GM03348 (cell line): ENCODE results near the gene ANXA2R.
"Not testable (repeated sequence)": the region's sequence is repeated elsewhere in the genome, so short reads cannot be mapped to it uniquely, and the experiment has no call there.

Experiments
- DNase-seq: peaks from one replicate; pipeline ENCODE4 v3.0.0; 2012; ENCODE audit warnings: low spot score

ANXA2R gene, protein sequence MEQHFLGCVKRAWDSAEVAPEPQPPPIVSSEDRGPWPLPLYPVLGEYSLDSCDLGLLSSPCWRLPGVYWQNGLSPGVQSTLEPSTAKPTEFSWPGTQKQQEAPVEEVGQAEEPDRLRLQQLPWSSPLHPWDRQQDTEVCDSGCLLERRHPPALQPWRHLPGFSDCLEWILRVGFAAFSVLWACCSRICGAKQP

DNA sequence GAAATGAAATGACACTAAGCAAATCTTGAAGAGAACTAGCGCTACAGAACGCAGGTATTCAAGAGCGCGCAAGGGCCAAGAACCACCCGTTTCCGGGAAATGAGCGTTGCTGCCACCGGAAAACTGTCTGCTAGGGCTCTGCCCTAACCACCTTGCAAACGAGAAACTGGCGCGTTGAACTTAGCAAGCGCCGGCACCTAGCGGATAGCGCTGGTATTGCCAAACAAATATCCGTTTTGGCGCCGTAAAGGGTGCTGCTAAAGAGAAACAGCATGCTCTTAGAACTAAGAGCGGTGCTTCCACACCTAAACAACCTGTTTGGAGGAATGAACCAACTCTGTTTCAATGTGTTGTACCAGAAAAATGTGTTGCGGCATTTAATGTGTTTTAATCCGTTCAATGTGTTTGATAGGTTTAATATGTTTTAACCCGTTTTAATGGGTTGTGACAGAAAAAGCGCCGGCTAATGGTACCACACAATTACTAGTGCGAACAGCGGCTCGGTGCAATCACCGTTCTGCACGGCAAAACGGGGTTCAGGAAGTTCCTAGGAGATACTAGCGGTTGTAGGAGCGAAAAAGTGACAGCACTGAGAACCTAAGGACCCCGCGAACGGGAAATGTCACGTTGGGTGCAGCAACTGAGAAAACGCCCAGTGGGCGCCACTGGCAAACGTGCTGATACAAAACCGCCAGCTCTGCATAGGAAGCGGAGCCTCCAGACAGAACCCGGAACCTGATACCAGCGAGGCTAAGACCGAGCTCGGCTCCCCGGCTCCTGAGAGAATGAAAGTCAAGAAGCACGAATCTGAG is at the start of gene ANXA2R:
ANXA2R (minus strand) TSS at position 33 of the 812 bp plus-strand sequence. CDS start 273 bp downstream, outside the sequence.
- DNase-seq = peak; percentile 29

DNA sequence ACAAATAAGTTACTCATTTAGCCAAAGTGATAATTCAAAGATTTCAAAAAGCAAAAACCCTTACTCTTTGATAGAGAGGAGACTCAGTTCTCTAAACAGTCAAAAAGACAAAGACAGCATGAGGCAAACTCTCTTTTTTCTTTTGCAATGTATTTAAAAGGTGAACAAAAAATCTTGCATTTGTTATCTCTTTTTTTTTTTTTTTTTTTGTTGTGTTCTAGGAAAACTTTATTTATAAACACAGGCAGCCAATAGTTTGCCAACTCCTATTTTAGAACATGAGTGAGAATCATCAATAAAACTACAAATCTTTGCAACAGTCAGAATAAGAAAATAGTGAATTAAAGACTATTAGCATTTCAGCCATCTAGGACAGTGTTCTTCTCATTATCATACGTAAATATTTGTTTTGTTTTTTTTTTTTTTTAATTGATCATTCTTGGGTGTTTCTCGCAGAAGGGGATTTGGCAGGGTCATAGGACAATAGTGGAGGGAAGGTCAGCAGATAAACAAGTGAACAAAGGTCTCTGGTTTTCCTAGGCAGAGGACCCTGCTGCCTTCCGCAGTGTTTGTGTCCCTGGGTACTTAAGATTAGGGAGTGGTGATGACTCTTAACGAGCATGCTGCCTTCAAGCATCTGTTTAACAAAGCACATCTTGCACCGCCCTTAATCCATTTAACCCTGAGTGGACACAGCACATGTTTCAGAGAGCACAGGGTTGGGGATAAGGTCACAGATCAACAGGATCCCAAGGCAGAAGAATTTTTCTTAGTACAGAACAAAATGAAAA is 46.2 kb upstream of the ANXA2R start:
- DNase-seq = not testable (repeated sequence)

DNA sequence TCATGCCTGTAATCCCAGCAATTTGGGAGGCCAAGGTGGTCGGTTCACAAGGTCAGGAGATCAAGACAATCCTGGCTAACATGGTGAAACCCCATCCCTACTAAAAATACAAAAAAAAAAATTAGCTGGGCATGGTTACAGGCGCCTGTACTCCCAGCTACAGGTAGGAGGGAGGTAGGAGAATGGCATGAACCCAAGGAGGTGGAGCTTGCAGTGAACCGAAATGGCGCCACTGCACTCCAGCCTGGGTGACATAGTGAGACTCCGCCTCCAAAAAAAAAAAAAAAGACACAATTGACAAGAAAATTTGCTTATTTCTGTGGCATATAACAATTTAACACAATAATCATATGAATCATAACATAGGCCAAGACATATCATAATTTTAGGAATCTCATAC is 45.3 kb upstream of the ANXA2R start:
- DNase-seq = no peak

DNA sequence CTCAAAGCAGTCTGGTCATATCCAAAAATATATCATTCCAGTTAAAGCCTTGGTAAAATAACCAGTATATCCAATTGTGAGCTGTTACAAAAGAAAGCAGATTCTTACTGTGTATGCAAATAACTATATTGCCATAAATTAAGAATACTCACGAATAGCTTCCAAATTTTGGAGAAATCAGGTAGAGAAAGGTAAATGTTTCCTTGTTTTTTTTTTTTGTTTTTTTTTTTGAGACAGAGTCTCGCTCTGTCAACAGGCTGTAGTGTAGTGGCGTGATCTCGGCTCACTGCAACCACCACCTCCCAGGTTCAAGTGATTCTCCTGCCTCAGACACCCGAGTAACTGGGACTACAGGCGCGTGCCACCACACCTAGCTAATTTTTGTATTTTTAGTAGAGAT is 44.3 kb upstream of the ANXA2R start:
- not testable (repeated sequence) for DNase-seq

DNA sequence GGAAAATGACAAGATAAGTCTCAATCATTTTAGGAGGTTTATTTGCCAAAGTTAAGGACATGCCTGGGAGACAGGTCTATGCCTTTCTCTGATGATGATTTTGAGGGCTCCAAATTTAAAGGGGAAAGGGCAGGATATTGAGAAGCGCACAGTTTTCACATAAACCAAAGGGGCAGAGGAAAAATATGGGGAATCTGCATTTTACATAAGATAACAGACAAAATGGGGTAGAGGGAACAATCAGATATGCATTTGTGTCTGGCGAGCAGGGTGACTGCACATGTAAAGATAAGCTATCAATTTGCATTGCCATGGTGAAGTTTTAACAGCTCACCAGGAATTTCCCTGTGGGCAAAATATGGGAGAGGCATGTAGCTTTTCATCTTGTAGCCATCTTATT is 41.2 kb upstream of the ANXA2R start:
- DNase-seq = not testable (repeated sequence)

DNA sequence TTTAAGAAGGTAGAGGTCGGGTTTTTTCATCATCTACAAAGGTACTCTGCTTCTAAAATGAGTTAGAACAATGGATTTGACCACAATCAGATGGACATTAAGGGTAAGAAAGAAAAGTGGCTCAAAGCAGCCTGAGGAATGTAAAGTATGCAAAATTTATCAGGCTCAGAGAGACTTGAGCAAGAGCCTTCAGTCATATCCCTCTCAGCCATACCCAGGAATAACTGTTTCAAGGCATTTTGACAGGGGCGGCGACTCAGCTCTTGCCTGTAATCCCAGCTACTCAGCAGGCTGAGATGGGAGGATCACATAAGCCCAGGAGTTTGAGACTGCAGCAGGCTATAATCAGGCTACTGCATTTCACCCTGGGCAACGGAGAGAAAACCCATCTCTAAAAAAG is 38.8 kb upstream of the ANXA2R start:
- peak; percentile 84 for DNase-seq

DNA sequence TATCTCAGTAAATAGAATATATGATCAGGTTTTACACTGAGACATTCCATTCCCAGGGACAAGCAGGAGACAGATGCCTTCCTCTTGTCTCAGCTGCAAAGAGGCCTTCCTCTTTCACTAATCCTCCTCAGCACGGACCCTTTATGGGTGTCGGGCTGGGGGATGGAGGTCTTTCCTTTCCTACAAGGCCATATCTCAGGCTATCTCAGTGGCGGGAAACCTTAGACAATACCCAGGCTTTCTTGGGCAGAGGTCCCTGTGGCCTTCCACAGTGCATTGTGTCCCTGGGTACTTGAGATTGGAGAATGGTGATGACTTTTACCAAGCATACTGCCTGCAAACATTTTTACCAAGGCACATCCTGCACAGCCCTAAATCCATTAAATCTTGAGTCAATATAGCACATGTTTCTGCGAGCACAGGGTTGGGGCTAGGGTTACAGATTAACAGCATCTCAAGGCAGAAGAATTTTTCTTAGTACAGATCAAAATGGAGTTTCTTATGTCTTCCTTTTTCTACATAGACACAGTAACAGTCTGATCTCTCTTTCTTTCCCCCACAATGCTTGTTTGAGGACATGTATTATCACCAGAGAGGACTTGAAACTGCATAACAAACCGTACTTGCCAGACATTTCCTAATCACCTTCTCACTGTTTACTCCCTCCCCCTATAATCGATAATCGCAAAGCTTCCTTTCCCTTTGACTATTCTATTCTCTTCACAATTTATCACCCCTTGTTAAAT is 37.5 kb upstream of the ANXA2R start:
- not testable (repeated sequence) for DNase-seq

DNA sequence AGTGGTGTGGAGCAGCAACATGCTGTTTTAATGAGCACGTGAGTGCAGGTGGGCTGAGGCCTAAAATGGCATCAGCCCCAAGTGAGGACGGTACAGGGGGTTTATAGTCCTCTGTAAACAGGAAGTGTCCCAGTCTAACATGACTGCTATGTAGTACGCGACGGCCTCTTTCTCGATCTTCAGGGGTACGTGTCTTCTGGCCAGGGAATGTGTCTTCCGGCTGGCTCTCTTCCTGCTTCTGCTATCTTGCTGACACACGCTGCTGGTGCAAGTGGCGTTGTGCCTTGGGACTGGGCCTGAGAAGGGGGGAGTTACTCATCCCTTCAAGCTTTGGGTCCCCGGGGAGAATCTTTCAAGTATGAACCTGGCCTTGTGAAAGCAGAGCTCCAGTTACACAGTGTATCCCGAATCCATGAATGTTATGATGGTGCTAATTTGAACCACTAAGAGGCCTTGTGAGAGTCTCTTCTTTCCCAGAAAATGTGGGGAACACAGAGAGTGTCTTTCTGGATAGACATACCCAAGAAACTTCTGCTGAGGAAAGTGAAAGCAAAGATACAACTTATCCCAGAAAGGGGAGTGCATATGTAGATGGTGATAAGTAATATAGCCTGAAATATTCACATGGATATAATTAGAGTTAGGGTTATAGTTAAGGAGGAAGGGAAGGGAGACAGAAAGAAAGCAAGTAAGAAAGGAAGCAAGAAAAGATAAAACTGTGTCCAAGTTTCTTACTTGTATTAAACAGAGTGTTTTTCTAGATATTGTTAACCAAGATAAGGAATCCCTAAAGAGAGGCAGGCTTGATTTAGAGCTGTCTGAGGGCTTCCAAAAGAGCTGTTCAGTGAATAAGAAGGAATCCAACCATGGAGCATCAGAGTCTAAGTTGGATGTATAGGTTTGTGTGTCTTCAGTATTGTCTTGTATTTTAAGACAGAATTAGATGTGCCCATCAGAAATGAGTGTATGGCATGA is 35.5 kb upstream of the ANXA2R start:
- no peak for DNase-seq

DNA sequence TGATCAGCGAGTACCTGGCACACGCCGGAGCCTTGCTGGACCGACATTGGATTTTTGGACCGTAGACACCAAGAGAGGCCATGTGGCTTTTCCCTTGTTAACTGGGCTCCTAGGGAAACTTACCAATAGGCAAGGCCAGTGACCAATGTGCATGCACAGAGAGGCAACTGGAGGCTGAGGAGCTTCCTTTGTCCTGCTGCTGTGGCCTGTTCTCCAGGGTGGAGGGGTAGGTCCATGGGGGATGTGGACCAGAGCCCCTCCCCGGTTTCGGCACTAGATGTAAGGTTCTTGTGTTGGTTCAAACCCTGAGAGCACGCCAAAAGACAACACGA is 34.8 kb upstream of the ANXA2R start:
- DNase-seq = no peak

DNA sequence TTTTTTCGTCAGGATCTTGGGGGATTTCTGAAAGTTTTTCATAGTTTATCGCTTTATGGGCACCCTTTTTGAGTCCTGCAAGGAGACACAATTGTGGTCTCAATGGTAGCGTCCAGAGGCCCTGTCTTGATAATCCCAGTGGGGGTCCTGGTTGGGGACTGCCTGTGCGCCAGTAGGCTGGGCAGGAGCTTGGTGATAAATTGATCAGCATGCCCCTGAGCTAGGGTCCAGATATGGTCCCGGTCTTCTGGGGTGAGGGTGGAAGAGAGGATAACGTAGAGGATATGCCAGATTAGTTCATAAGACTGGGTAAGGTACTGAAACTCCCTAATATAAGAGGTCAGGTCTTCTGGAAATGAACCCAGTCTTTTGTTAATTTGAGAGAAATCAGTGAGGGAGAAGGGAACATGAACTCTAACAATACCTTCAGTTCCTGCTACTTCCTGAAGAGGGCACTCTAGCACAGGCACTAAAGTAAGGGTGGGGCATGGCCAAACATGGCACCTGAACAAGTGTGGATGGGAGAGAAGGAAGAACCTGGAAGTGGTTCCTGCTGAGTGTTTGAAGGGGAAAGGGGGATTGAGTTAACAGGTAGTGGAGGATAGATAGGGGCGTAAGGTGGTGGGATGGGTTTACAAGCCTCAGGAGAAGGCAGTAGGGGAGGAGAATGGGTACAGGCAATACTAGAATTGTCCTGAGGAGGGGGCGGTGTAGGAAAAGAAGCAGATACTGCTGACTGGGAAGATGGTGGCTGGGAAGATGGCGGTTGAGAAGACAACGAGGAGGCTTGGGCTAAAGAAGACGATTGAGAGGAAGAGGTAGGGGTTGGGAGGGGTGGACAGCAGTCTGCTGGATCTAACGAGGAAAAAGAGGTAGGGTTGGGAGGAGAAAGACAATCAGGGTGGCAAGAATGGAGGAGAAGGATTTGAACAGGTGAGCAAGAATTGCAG is 33.8 kb upstream of the ANXA2R start:
- DNase-seq = peak; percentile 58

DNA sequence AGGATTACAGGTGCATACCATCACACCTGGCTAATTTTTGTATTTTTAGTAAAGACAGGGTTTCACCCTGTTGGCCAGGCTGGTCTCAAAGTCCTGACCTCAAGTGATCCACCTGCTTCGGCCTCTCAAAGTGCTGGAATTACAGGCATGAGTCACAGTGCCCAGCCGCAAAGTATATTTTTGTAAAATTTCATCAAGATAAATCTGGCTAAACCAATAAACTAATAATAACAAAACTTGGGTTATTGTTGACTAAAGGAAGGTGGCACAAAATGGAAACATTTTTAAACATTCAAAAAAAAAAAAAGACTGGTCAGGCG is 29.2 kb upstream of the ANXA2R start:
- DNase-seq = not testable (repeated sequence)

DNA sequence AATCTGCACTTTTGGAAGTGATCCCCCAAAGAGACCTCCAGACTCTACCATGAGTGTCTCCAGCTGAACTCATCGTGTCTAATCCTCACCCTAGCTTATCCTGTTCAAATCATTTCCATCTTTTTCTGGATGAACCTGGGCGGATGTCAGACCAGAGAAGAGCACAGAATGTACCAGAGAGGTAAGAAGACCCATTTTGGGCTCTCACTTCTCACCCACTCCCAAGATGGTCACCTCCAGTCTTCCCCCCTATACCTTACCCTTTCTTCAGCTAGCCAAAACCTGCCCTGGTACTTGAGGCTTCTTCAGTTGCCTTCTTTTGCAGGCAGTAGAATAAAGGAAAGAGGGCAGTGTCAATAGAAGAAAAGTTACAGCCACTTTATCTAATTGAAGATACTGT is 27.9 kb upstream of the ANXA2R start:
- no peak for DNase-seq

DNA sequence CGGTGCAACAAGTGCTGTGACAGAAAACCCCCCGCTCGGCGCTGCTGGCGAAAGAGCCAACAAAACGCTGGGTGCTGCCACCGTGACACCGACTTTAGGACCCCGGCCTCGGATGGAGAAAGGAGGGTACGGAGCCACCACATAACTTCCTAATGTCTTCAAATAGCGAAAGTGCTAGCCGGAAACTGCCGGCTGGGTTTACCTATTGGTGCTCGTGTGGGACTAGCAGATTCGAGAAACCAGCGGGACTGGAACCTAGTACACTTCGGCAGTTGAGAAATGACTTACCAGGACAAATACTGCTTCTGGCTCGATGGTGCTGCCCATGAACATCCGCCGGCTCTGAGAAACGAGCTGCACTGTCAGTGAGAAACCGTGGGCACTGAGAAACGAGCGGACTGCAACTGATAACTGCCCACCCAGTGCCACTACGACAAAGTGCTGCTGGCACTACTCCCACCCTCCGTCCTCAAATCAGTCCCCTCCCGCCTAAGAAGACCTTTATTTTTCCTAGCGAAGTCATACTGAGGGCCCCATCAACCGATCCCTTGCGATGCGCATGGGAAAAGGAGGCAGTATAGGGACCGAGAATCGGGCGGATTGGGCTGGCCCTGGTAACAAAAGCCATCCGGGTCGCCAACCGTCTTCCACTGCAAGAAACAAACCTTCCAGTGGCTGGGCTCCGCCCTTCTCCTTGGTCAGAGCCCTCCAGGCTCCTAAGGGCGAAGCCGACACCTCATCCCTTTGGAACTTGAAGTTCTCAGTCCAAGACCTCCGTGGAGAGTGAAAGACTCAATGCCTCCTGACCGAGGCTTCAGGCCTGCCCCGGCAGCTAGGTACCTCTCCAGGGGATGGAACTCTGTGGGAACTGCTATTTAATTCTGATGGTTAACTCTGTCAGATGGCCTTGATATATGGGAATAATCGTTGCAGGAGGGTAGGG is 27.0 kb upstream of the ANXA2R start:
- peak; percentile 73 for DNase-seq

DNA sequence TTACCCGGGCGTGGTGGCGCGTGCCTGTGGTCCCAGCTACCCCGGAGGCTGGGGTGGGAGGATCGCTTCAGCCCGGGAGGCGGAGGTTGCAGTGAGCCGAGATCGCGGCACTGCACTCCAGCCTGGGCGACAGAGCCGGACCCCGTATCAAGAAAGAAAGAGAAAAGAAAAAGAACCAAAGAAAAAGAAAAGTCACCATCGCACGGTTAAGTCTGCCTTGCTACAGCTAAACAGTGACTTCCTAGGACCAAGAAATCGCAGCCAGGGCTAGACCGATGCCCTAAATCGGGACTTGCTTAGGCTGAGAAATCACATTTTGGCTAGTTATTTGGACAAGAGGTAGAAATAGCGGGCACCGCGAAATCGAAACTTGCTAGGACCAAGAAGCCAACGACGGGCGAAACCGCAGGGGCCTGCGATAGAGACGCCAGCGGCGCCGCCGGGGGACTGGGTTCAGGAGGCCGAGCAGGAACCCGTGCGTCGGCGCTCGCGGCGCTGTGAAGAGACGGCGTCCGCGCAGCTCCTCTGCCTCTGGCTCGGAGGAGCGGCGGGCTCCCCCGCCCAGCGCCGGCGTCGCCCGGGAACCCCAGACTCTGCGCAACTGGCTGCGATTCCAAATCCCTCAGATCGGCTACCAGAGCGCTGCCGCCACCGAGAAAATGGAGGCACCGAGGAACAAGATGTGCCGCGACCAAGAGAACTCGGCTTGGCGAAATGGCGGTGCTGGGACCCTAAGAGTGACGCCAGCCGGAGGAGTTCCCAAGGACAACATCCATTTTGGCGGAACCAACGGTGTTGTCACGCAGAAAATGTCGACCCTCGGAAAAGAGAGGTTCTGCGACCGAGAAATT is 26.1 kb upstream of the ANXA2R start:
- DNase-seq = peak; percentile 59

DNA sequence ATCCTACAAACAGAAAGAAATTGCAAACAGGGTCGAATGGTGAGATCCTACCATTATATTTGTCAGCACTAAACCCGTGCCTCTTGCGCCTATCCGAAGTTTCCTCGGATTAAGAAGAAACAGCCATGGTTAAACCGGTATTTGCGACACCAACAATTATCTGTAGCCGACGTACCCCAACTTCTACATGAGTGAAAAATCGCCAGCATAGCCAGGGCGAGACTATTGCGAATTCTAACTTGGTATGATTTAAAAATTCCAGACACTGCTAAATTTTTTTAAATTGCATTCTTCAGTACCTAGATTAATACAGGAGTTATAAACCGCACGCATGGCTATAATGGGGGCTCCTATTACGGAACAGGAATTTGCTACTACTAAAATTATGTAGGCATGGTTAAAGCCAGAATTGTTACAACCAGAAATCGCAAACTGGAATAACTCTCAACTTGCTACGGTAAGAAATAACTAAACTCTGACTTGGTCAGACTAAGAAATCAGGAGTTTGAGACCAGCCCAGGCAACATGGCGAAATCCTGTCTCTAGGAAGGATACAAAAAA is 25.3 kb upstream of the ANXA2R start:
- DNase-seq = no peak

DNA sequence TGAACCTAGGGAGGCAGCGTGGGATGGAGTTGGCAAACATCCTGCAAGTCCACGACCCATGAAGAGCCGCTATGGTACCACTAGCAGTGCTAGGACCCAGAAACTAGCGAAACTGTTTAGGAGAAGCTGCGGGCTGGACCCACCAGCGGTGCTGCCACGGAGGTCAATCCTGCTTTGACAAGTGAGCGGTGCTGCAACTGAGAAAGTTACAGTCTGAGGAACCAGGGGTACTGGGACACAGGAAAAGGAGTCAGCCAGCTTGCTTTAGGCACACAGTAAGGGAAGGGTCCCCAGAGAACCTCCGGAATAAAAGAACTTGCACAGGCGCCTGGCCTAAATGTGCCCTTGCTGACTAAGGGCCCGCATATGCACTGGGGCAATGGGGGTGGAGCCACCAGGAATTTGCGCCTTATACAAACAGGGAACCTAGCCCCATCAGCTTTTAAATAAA is 23.6 kb upstream of the ANXA2R start:
- no peak for DNase-seq

DNA sequence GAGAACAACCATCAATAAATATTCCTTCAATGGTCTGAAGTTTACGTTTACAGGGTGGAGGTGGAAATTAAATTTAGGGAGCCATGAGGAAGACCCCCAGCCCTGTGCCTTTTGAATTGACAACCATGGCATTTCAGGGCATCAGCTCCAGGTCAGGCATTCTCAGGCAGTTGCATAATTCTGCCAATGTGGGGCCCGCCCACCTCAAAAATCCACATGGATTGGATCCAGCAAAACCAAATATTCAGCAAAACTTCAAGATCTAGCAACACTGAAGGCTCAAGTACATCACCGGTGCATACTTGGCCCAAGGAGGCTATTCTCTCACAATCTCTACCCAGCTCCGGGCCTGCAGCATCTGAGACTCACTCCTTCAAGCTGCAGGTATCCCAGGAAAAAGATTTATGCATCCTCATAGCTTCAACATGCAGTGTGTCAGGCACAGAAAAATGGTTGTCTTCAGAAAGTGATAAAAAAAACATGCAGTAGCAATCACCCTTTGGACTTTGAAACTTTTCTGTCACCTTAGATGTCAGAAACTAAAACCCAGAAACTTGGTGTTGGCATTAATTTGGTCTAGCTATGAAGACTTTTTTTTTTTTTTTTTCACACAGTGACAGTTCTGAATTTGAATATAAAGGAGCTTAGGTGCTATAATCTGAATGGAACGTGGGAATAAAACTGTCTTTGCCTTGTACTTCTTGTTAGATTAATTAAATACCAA is 21.4 kb upstream of the ANXA2R start:
- peak; percentile 43 for DNase-seq
